ENCODE data around the gene SLC43A3.

SLC43A3 gene

DNA sequence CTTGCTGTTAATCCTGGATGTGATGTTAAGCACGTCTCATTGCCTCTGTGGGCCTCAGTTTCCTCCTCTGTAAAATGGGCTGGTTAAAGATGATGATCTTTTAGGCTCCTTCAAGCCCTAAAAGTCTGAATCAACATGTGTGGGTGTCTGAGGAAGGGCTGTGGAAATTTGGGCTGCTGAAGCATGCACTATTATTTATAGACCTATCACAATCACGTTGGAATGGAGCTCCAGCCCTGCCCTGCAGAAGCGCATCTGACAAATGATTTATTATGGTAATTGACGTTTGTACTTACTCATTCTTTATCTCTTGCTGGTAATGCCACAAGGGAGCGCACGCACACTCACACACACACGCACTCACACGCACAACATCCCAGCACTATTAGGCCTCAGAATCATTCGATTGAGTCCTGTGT is 68.4 kb downstream of the SLC43A3 start:
- Histone ChIP-seq H3K27me3 (ENCODE audit: insufficient read depth, low read length) (peaks cover 4% of the 10 kb centered on the region), H3K36me3 (ENCODE audit: insufficient read depth, low read length) (no peaks in the 10 kb centered on the region), H3K4me3 (ENCODE audit: low read length) (no peak overlapping the region), H3K9me3 (ENCODE audit: low read length) (no peaks in the 10 kb centered on the region), H3K4me1 (ENCODE audit: insufficient read depth, low read length) (peaks cover 9% of the 10 kb centered on the region), H2AFZ (ENCODE audit: low read depth, low read length) (no peak overlapping the region)

DNA sequence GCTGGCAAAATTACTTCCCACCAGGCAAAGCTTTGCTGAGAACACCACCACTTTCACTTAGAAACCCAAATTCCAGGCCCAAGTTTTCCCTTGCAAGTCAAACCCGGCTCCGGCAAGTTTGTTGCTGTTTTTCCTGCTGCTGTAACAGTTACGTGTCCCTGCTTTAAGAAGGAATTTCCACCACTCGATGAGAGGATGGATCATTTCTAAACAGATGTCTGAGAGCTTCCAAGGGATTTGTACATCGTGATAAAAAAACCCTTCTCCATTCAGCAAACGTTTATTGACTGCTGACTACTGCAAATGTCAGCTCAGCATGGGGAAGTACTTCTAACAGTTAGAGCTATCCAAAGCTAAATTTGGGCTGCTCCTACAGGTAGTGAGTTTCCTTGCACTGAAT is 69.1 kb downstream of the SLC43A3 start:
- no peaks in the 10 kb centered on the region for H3K36me3 ChIP-seq (ENCODE audit: insufficient read depth, low read length)
- no peak overlapping the region for H3K4me3 ChIP-seq (ENCODE audit: low read length)
- H3K27me3 ChIP-seq (ENCODE audit: insufficient read depth, low read length), result no peaks in the 10 kb centered on the region
- peaks cover 16% of the 10 kb centered on the region for H3K4me1 ChIP-seq (ENCODE audit: insufficient read depth, low read length)
- H2AFZ ChIP-seq (ENCODE audit: low read depth, low read length), result no peak overlapping the region
- H3K9me3 ChIP-seq (ENCODE audit: low read length), result no peaks in the 10 kb centered on the region

DNA sequence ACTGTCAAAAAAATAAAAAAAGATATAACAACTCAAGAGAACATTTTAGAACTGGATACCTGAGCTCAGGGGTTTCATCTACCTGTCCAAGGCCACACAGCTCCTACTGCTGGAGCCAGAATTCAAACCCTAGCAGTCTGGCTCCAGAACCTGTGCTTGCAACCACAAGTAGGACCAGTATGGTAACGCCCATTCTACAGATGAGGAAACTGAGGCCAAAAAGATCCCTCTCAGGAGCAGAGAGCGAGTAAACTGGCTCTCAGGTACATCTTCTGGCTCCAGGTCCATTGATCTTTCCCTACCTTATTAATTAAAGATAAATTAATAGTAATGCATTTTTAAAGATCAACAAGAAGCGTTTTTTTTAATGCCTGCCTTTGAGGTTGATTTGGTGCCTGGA is 69.6 kb downstream of the SLC43A3 start:
- Histone ChIP-seq H3K4me1 (ENCODE audit: insufficient read depth, low read length) (peaks cover 20% of the 10 kb centered on the region), H2AFZ (ENCODE audit: low read depth, low read length) (no peak overlapping the region), H3K36me3 (ENCODE audit: insufficient read depth, low read length) (no peaks in the 10 kb centered on the region), H3K4me3 (ENCODE audit: low read length) (no peak overlapping the region), H3K9me3 (ENCODE audit: low read length) (no peaks in the 10 kb centered on the region), H3K27me3 (ENCODE audit: insufficient read depth, low read length) (no peaks in the 10 kb centered on the region)
